T47D (cell line): ENCODE data around the gene GABRP.
"Not testable (repeated sequence)": the region's sequence is repeated elsewhere in the genome, so short reads cannot be mapped to it uniquely, and the experiment has no call there.

ENCODE experiments used
- DNase-seq, 2 experiments: peaks; one replicate each; pipeline versions ENCODE4 v3.0.0 to v3.0.0-alpha.2; 2011 to 2012; ENCODE audit warnings: low read depth in 1 of 2, low spot score in 1 of 2
- JUND ChIP-seq: IDR thresholded peaks from 2 replicates; pipeline ENCODE4 v1.6.1; 2012; ENCODE audit warnings: low read depth
- in situ Hi-C: cut with HindIII; loops from 2 replicates; pipeline ENCODE4 v1.10.0; 2016; ENCODE audit warnings: low sequenced_read_pairs, low pct_unique_long_range_greater_than_20kb

GABRP gene

DNA sequence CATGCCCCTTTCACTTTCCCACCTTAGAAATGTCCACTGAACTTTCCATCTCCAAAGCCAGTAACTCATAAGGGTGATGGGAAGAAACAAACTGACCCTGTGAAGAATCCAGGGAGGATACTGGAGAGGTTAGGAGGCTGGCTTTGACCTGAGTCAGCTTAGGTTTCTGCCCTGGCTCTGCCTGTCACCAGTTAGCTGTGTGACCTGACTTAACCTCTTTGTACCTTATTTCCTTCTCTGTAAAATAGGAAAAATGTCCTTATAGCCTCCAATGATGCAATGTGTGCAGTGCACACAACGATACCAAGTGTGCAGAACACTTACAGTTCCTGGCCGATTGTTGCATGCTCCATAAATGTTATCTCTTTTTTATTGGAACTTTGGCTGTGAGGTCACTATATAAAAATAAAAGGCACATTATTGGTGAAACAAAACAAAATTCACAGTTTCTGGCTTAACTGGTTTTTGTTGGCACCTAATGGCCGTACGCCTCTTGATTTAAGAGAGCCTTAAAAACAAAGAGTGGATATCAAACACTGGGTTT is 37.8 kb downstream of the GABRP start:
- TF ChIP-seq JUND: no peak
- DNase-seq: peak in 1 of 2 experiments; percentile 15
- in situ Hi-C loops: no loop called here

DNA sequence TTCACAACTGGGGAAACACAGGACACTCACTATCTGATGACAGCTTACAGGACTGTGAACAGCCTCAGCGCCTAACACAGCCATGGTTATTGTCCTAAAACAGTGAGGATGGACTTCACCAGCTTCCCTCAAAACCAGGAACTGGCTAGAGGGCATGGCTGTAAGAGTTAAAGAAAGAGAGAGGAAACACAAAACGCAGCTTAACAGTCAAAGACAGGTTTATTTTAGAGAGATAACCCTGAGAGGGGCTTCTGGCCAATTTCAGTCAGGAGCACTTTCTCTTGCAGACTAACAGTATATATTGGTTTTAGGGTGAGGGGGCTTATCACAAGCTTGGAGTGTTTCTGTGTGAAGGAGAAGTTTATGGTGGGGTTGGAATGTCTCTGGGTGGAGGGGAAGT is 42.6 kb downstream of the GABRP start:
- TF ChIP-seq JUND: no peak
- DNase-seq: no peak
- in situ Hi-C loops: no loop called here

DNA sequence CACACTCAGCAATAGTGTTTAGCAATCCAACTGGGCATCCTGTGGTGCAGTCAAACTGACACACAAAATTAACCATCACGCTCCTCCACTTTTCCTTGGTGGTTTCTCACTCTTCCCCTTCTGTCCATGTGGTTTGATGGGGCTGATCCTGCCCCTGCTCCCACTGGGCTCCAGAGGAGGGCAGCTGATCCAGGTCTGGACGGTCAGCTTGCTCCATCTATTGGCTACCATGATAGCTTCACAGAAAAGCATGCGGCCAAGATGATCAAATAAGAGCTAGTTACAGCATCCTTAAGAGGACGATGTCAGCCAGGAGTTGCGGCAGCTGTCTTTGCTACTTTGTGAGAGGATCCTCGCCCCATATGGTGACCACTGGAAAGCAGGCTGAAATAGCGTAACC is 48.7 kb downstream of the GABRP start:
- peak in 1 of 2 experiments; percentile 11 for DNase-seq
- no peak for TF ChIP-seq JUND
- in situ Hi-C loops: no loop called here

DNA sequence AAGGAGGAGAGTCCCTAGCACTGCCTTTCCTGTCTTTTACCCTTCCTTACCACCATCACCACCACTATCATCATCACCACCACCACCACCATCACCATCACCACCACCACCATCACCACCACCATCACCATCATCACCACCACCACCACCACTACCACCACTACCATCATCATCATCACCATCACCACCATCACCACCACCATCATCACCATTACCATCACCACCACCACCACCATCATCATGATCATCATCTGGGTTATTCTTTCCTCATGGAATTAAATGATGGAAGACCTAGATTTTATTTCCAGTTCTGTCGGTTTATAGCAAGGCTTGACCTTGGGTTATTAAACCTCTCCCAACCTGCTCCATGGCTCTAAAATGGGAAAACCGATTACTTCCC is 50.5 kb downstream of the GABRP start:
- DNase-seq, in situ Hi-C loops: not testable (repeated sequence)

DNA sequence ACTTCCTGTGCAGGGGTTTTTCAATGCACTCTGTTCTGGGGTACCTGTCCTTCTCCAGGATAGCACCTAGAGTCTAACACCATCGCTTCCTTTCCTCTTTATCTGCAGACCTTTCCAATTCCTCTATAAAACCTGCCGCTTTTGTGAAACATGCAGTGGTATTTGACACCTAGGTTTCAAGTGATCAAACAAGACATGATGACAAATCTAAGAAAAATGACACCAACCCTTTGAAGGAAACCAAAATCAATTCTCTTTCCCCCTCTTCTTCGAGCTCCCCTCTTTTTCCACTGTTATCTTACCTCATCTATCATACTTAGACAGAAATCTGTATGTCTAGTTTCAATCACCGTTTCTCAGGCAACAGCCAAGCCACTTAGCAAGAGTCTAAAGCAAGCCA is 52.7 kb downstream of the GABRP start:
- TF ChIP-seq JUND: no peak
- in situ Hi-C loops: no loop called here
- DNase-seq: no peak

DNA sequence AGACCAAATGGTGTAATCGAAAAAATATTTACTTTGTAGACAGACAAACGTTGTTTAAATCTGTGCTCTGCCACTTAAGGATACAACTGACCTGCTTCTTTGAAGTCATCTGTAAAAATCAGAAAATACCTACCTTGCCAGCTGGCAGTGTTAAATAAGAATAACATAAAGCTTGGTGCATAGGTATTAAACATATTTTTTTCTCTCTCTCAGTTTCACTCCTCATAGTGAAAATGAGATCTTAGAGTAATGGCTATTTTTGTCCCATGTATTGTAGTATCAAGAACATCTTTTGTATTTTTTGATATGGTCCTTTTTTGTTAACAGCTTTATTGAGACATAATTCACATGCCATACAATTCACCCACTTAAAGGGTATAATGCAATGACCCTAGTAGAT is 60.3 kb downstream of the GABRP start:
- no peak for TF ChIP-seq JUND
- DNase-seq: no peak
- in situ Hi-C loops: no loop called here

DNA sequence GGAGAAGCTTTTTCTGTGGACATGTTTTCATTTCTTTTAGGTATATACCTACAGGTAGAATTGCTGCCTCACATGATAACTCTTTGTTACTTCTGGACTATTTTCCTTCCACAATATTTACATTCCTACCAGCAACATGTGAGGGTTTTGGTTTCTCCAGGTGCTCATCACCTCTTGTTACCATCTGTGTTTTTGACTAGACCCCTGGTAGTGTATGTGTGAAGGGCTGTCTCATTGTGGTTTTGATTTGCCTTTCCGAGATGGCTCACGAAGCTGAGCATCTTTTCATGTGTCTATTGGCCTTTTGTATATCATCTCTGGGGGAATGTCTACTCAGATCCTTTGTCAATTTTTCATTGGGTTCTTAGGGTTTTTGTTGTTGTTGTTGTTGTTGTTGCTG is 61.1 kb downstream of the GABRP start:
- no peak for DNase-seq
- in situ Hi-C loops: no loop called here
- TF ChIP-seq JUND: no peak

DNA sequence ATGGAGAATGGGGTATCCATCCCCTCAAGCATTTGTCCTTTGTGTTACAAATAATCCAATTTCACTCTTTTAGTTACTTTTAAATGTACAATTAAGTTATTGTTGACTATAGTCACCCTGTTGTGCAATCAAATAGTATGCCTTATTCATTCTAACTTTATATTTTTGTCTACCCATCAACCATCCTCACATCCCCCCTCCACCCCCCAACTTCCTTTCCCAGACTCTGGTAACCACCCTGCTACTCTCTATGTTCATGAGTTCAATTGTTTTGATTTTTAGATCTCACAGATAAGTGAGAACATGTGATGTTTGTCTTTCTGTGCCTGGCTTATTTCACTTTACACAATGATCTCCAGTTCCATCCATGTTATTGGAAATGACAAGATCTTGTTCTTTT is 62.9 kb downstream of the GABRP start:
- TF ChIP-seq JUND: no peak
- DNase-seq: no peak
- in situ Hi-C loops: no loop called here

DNA sequence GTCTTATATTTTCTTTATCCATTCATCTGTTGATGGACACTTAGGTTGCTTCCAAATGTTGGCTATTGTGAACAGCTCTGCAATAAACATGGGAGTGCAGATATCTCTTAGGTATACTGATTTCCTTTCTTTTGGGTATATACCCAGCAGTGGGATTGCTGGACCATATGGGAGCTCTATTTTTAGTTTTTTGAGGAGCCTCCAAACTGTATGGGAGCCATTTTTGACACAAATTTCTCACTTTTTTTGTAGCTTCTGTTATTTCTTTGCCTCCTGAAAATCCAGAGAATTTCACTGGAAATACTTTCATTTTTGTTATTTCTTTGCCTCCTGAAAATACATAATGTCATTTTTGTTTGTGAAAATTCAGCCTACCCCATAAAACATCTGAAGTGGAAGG is 63.3 kb downstream of the GABRP start:
- DNase-seq: no peak
- no peak for TF ChIP-seq JUND
- in situ Hi-C loops: no loop called here

DNA sequence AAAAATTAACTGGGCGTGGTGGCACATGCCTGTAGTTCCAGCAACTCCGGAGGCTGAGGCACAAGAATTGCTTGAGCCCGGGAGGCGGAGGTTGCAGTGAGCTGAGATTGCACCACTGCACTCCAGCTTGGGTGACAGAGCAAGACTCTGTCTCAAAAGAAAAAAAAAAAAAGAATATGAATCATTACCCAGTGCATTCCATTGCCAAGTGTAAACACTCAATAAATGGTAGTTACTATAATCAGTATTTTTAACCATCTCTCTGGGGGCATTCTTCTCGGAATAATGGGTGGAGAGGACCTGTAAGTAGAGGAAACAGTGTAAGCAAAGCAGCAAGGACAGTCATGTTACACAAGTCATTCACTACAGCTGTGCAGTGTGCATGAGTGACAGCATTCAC is 64.5 kb downstream of the GABRP start:
- in situ Hi-C loops: no loop called here
- no peak for DNase-seq
- TF ChIP-seq JUND: no peak

DNA sequence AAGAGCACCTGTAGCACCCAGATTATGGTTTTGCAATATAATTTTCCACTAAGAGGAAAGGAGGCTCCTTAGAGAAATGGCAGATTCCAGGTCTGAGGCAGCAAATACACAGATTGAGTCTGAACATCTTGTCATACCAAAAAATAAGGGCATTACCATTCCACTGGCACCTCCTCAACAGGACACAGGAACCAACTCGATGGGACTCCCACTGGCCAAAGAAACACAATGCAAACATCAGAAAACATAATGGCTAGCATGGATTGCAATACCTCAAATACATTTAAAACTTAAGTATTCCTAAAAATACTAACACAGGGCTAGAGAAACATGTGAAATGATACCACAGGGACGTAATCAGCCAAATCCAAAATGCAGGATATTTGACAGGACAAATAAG is 65.8 kb downstream of the GABRP start:
- in situ Hi-C loops: no loop called here
- no peak for TF ChIP-seq JUND
- DNase-seq: no peak

DNA sequence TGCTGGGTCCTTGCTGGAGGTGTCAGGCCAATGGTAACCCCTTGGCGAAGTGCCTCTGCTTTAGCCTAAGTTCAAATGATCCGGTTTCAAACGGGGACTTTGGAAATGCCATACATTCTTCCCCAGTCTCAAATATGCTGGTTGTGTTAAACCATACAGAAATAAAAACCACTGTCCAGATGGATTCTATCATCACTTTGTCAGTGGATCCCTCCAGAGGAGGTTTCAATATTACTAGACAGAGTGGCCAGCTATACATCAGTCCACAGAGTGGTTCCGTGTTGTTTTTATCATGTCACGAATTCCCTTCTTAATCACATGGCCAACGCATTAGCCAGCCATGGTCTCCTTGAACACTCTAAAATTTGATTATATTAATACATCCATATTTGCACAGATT is 71.0 kb downstream of the GABRP start:
- in situ Hi-C loops: no loop called here

DNA sequence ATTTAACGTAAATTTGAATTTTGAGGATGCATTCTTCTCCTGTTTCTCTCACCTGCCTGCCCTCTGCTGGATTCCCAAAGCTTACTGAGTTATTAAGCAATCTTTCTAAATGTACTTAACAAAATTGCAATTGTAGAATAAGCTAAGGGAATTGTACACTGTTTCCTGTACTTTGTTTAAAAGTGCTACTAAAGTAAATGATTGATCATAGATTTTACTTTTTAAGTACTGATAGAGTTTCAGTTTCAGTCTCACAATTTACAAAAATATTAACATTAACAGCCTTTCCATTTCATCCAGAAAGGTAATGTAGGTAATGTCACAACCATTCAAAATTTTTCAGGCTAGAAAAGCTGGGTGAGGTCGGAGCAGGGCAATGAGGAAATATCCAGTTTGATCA is 73.5 kb downstream of the GABRP start:
- in situ Hi-C loops: no loop called here
- no peak for DNase-seq
- TF ChIP-seq JUND: no peak

More for the DNA sequence above, 71.0 kb downstream of the GABRP start:
- DNase-seq: no peak
- no peak for TF ChIP-seq JUND

DNA sequence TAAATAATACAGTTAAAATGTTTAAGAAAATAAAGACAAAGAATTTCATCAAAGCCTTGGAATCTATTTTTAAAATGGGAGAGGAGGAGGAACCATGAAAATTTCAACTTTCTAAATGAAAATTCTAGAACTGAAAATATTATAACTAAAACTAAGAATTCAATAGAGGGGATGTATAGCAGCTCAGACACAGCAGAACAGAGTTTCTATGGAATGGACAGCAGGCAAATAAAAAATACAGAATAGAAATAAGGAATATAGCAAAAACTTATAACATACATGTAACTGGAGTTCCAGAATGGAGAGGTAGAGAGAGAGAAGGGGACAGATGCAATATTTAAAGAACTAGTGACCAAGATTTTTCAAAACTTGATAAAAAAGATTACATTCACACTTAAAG is 76.9 kb downstream of the GABRP start:
- DNase-seq: no peak
- no peak for TF ChIP-seq JUND
- in situ Hi-C loops: no loop called here
